ENCODE data around the gene TRIM2. TPM values are rescaled to one million over a fixed set of nuclear protein-coding genes. Genes with fewer than 3 reads are reported as not detected.
A peak's percentile ranks its signal among the peaks of the same experiment; 100 is the strongest.

The TRIM2 gene
- total and polyA plus RNA-seq, 2 donors from 2014 or later, result 23.3 to 122 TPM

GRCh38 chr4:153324046-153324445, 119.8 kb downstream of the TRIM2 start:
- peaks cover 0 to 7% (median 5%) of the 10 kb centered on the region in 3 donors for H3K36me3 ChIP-seq (ENCODE audit: control insufficient read depth in 2 of 3, insufficient read depth in 3 of 3, low read length in 3 of 3)
- no peaks in the 10 kb centered on the region for H3K9me3 ChIP-seq (ENCODE audit: control insufficient read depth in 2 of 3, insufficient read depth in 1 of 3, low read length in 3 of 3)
- H3K27me3 ChIP-seq (ENCODE audit: control insufficient read depth, insufficient read depth, low read length), result no peaks in the 10 kb centered on the region
- intact Hi-C loops (cut with DNase I), result loop anchor here (10.0 kb wide), 1 partner anchor 179 kb away; no protein-coding TSS in a partner anchor
- no peaks in the 10 kb centered on the region for H3K4me1 ChIP-seq (ENCODE audit: control insufficient read depth in 2 of 3, insufficient read depth in 2 of 3, low read depth in 1 of 3, low read length in 3 of 3)
- H3K9ac ChIP-seq (ENCODE audit: low read length in 3 of 3), result no peak overlapping the region
- FAIRE-seq, result no peak
- DNase-seq, result no peak
- no peak overlapping the region for H3K27ac ChIP-seq (ENCODE audit: low read depth in 2 of 2, low read length in 2 of 2)
- H3K4me3 ChIP-seq (ENCODE audit: low read length in 3 of 3), result no peak overlapping the region
- TF ChIP-seq, protein P1, sequence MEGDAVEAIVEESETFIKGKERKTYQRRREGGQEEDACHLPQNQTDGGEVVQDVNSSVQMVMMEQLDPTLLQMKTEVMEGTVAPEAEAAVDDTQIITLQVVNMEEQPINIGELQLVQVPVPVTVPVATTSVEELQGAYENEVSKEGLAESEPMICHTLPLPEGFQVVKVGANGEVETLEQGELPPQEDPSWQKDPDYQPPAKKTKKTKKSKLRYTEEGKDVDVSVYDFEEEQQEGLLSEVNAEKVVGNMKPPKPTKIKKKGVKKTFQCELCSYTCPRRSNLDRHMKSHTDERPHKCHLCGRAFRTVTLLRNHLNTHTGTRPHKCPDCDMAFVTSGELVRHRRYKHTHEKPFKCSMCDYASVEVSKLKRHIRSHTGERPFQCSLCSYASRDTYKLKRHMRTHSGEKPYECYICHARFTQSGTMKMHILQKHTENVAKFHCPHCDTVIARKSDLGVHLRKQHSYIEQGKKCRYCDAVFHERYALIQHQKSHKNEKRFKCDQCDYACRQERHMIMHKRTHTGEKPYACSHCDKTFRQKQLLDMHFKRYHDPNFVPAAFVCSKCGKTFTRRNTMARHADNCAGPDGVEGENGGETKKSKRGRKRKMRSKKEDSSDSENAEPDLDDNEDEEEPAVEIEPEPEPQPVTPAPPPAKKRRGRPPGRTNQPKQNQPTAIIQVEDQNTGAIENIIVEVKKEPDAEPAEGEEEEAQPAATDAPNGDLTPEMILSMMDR (IDR thresholded peaks at IDR 0.05; ENCODE audit: borderline replicate concordance, extremely low read depth, insufficient read depth), result no peak

DNA sequence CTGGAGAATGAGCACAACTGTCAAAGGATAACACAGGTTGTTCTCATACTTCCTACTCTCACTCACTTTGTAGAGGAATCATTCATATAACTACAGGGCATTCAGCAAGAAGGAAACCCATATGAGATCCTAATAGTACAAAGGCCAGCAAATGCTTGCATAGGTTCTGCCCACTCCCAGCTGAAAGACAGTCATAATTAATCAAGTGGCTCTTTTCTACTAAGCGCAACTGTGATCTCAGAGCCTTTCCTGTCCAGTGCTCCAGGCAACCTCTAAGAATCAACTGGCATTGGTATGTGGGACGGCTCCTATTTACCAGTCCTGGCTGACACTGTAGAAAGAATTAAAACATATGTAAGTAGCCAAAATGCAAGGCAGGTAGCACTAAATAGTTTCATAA, 121.3 kb downstream of the TRIM2 start:
- TF ChIP-seq, protein P1 (IDR thresholded peaks at IDR 0.05; ENCODE audit: borderline replicate concordance, extremely low read depth, insufficient read depth), result no peak
- DNase-seq (no peak), FAIRE-seq (no peak)
- Histone ChIP-seq H3K36me3 (ENCODE audit: control insufficient read depth in 2 of 3, insufficient read depth in 3 of 3, low read length in 3 of 3) (peaks cover 0 to 7% (median 5%) of the 10 kb centered on the region in 3 donors), H3K27me3 (ENCODE audit: control insufficient read depth, insufficient read depth, low read length) (no peaks in the 10 kb centered on the region), H3K27ac (ENCODE audit: low read depth in 2 of 2, low read length in 2 of 2) (no peak overlapping the region), H3K9ac (ENCODE audit: low read length in 3 of 3) (no peak overlapping the region), H3K4me1 (ENCODE audit: control insufficient read depth in 2 of 3, insufficient read depth in 2 of 3, low read depth in 1 of 3, low read length in 3 of 3) (no peaks in the 10 kb centered on the region), H3K9me3 (ENCODE audit: control insufficient read depth in 2 of 3, insufficient read depth in 1 of 3, low read length in 3 of 3) (no peaks in the 10 kb centered on the region), H3K4me3 (ENCODE audit: low read length in 3 of 3) (no peak overlapping the region)
- intact Hi-C loops (cut with DNase I), result loop anchor here (10.0 kb wide), 1 partner anchor 181 kb away; no protein-coding TSS in a partner anchor

DNA sequence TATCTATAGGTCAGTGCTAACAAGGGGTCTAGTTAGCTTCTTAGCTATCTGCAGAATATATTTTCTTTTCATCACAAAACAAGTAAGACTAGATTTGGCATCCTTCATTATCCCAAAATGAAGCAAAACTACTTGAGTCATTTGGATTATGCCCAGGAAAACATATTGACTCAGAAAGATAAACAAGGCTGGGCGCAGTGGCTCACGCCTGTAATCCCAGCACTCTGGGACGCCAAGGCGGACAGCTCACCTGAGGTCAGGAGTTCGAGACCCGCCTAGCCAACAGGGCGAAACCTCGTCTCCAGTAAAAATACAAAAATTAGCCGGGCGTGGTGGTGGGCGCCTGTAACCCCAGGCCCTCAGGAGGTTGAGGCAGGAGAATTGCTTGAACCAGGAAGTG, 122.3 kb downstream of the TRIM2 start:
- FAIRE-seq (no peak), DNase-seq (no peak)
- no peaks in the 10 kb centered on the region for H3K27me3 ChIP-seq (ENCODE audit: control insufficient read depth, insufficient read depth, low read length)
- intact Hi-C loops (cut with DNase I), result loop anchor here (10.0 kb wide), 1 partner anchor 182 kb away; no protein-coding TSS in a partner anchor
- H3K4me1 ChIP-seq (ENCODE audit: control insufficient read depth in 2 of 3, insufficient read depth in 2 of 3, low read depth in 1 of 3, low read length in 3 of 3), result no peaks in the 10 kb centered on the region
- H3K27ac ChIP-seq (ENCODE audit: low read depth in 2 of 2, low read length in 2 of 2), result no peak overlapping the region
- peaks cover 0 to 5% (median 3%) of the 10 kb centered on the region in 3 donors for H3K36me3 ChIP-seq (ENCODE audit: control insufficient read depth in 2 of 3, insufficient read depth in 3 of 3, low read length in 3 of 3)
- H3K4me3 ChIP-seq (ENCODE audit: low read length in 3 of 3), result no peak overlapping the region
- no peaks in the 10 kb centered on the region for H3K9me3 ChIP-seq (ENCODE audit: control insufficient read depth in 2 of 3, insufficient read depth in 1 of 3, low read length in 3 of 3)
- no peak overlapping the region for H3K9ac ChIP-seq (ENCODE audit: low read length in 3 of 3)
- TF ChIP-seq, protein P1 (IDR thresholded peaks at IDR 0.05; ENCODE audit: borderline replicate concordance, extremely low read depth, insufficient read depth), result no peak

DNA sequence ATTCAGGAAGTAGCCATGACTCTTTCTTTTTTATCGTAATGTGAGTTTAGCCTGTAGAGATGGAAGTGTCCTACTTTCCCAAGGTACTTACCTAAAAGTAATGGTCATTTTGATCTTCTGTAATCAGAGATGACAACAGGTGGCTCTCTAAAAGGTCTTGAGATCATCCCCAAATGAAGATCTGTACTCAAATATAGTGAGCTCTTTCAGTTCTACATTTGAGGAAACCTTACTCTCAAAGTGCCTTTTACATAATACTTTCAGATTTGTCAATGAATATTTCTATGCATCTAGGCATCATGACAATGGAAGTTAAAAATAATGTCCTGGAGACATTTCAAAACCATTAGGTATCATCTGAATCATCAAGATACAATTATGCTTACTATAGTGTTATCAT, 123.0 kb downstream of the TRIM2 start:
- FAIRE-seq (peak; percentile 6), DNase-seq (no peak)
- H3K36me3 ChIP-seq (ENCODE audit: control insufficient read depth in 2 of 3, insufficient read depth in 3 of 3, low read length in 3 of 3), result peaks cover 0 to 9% (median 3%) of the 10 kb centered on the region in 3 donors
- no peaks in the 10 kb centered on the region for H3K4me1 ChIP-seq (ENCODE audit: control insufficient read depth in 2 of 3, insufficient read depth in 2 of 3, low read depth in 1 of 3, low read length in 3 of 3)
- intact Hi-C loops (cut with DNase I), result loop anchor here (10.0 kb wide), 1 partner anchor 182 kb away; no protein-coding TSS in a partner anchor
- H3K4me3 ChIP-seq (ENCODE audit: low read length in 3 of 3), result no peak overlapping the region
- H3K9ac ChIP-seq (ENCODE audit: low read length in 3 of 3), result no peak overlapping the region
- H3K27me3 ChIP-seq (ENCODE audit: control insufficient read depth, insufficient read depth, low read length), result no peaks in the 10 kb centered on the region
- no peaks in the 10 kb centered on the region for H3K9me3 ChIP-seq (ENCODE audit: control insufficient read depth in 2 of 3, insufficient read depth in 1 of 3, low read length in 3 of 3)
- TF ChIP-seq, protein P1 (IDR thresholded peaks at IDR 0.05; ENCODE audit: borderline replicate concordance, extremely low read depth, insufficient read depth), result no peak
- H3K27ac ChIP-seq (ENCODE audit: low read depth in 2 of 2, low read length in 2 of 2), result no peak overlapping the region

All from kidney (tissue), 14 donors.